Measurements from ENCODE around the gene UBE2L3.

The UBE2L3 gene

DNA sequence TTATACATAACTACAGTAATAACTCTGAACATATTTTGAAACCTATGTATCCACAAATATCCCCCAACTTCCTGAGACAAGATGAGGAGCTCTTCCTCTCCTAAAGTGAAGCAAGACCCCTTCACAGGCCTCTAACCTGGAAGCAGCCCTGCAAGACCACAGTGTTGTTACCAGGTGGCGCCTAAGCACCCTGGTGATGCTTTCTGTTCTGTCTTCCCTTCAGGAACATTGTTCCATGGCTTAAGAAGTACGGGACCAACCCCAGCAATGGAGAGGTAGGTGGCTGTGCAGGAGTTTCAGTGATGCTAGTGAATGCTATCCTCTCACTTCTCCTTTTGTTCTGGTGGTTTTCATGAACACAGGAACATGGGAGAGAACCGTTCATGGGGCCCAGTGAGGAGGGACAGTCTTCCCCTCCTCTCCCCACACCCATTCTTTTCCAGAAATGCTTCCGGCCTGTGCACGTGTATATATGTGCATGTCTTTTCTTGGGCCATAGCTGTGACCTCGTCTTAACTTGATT lies 104.7 kb downstream of the UBE2L3 start:
- TF ChIP-seq, protein P1, sequence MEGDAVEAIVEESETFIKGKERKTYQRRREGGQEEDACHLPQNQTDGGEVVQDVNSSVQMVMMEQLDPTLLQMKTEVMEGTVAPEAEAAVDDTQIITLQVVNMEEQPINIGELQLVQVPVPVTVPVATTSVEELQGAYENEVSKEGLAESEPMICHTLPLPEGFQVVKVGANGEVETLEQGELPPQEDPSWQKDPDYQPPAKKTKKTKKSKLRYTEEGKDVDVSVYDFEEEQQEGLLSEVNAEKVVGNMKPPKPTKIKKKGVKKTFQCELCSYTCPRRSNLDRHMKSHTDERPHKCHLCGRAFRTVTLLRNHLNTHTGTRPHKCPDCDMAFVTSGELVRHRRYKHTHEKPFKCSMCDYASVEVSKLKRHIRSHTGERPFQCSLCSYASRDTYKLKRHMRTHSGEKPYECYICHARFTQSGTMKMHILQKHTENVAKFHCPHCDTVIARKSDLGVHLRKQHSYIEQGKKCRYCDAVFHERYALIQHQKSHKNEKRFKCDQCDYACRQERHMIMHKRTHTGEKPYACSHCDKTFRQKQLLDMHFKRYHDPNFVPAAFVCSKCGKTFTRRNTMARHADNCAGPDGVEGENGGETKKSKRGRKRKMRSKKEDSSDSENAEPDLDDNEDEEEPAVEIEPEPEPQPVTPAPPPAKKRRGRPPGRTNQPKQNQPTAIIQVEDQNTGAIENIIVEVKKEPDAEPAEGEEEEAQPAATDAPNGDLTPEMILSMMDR (IDR thresholded peaks at IDR 0.05; ENCODE audit: insufficient read depth, low read depth, low read length, missing control alignments), result no peak
- DNase-seq (ENCODE audit: low read depth), result no peak

More for the DNA sequence above, 104.7 kb downstream of the UBE2L3 start:
- H3K4me3 ChIP-seq (ENCODE audit: low read depth, low read length), result no peak overlapping the region

All from GM12865 (cell line).